HG02943 (cell line): ENCODE data around the gene GPR161.

Source experiments
- ATAC-seq: cut with Tn5 transposase; IDR thresholded peaks from one replicate; pipeline ENCODE4 v1.9.1; 2021; ENCODE audit warnings: mild to moderate bottlenecking, low read depth, moderate library complexity; ENCODE audit not compliant: unreplicated experiment

Gene GPR161

DNA sequence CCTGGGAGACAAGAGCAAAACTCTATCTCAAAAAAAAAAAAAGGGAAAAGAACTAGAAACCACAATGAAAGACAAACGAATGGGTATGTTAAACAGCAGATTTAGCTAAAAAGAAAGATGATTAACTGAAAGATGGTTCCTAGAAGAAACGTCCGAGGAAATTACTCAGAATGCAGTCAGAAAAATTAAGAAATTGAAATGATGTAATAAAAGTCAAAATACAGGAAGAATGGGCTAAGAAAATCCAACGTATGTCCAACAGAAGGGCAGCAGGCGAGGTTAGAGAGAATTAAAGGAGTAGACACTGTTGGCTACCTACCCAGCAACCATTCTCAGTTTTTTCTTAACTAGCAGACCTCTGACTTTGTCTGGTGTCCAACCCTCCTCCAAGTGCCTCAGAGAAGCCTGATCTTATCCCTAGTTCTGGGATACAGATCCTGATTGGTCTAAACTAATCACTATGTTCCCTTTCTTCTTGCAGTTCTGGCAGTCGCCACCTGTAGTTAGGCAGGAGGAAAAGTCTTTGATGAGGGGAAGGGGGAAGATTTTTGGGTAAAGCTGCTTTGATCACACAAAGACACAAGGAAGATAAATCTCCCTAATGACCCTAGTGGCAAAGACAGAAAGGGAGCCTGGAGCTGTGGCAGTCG, 25.7 kb downstream of the GPR161 start:
- no peak for ATAC-seq

DNA sequence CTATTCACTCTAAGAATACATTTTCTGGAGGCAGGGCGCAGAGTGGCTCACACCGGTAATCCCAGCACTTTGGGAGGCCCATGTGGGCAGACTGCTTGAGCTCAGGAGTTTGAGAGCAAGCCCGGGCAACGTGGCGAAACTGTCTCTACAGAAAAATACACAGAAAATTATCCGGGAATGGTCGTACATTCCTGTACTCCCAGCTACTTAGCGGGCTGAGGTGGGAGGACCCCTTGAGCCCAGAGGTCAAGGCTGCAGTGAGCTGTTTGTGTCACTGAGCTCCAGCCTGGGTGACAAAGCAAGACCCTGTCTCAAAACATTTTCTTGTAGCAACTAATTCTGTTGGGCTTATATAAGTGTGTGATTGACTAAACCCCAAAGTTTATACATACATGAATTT, 30.5 kb downstream of the GPR161 start:
- ATAC-seq: no peak

DNA sequence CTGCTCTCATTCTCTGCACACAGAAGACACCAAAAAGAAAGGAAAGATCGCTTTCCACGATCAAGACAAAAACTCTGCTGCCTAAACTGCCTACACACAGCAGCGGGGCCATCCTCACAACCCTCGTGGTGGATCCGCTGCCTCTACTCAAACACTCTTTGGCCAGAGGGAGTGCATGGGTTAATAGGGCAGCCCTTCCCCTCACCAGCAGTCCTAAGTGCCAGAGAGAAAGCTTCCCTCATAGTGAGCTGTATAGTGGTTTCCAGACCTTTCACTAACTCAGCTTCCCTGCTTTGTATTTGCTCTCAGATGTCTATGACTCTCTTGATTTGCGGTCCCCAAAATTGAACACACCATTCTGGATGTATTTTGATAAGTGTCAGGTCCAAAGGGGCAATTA, 30.9 kb downstream of the GPR161 start:
- no peak for ATAC-seq

DNA sequence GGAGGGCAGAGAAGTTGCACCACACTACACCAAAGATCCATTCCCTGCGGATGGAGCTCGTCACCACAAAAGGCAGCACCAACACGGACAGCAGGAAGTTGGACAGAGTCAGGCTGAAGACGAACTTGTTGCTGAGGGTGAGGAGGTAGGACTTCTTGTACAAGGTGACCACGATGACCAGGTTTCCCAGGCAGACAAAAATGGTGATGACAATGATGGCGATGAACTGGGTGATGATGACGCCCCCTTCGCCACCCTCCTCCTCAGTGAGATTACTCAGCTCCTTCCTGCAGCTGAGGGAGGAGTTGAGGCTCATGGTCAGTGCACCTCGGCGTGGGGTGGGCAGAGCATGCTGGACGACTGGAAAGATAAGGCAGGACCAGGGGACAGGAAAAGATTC, 32.2 kb downstream of the GPR161 start:
- no peak for ATAC-seq

DNA sequence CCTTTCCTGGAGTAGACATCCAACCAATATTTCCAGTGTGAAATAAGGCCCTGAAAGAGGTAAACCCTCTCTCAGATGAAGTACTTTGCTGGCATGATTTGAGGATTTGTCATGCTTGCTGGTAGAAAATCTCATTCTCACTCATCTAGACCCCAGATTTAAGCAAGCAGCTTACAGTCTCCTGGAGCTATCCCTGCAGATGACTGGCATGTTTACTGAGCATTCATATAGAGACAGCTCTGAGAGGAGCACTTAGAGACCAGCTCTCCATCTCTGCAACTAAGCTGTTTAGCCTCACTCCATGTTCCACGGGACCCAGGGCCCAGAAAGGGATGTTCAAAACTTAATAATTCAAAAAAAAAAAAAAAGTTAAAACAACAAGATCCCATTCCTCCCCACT, 34.2 kb downstream of the GPR161 start:
- no peak for ATAC-seq

DNA sequence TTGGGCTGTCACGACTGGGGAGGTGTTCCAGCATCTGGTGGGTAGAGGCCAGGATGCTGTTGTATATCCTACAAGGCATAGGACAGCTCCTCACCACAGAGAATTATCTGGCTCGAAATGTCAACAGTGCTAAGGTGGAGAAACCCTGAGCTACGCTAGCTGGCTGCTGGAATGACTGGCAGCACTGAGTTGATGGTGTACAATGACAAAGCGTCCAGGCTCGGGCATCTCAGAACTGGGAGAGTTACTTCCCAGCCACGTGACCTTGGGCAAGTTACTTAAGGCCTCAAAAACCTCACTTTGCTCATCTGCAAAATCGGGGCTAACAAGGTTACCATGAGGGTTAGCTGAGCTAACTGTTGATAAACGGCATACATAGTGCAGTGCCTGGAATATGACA, 35.4 kb downstream of the GPR161 start:
- ATAC-seq: no peak

DNA sequence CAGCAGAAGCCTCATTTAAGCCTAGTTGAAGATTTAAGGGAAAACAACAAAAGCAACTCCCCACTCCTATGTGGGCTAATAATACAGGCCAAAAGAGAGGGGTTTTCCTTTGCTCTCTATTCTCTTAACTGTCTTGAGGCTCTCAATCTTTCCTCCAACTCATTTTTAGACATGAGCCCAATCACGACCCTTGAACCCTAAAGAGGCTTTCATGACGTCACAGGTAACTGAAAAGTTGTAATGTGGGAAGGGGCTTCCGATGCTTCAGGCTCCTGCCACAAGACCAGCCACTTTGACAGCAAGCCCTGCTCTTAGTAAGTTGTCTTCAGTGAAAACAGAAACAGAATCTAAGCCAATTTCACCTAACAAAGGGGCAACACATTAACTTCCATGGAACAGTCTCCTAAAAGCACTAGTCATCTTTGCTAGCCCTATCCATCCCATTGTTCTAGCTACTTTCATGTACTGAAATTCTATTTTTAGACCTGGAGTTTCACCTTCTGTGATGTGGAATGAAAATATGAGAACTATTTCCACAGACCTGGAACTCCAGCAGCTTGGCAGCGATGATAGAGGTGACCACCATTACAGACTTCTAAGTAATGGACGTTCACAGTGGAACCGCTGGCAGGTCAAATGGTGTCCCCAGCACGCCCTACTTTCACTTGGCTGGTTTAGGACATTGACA, 36.3 kb downstream of the GPR161 start:
- ATAC-seq: no peak

DNA sequence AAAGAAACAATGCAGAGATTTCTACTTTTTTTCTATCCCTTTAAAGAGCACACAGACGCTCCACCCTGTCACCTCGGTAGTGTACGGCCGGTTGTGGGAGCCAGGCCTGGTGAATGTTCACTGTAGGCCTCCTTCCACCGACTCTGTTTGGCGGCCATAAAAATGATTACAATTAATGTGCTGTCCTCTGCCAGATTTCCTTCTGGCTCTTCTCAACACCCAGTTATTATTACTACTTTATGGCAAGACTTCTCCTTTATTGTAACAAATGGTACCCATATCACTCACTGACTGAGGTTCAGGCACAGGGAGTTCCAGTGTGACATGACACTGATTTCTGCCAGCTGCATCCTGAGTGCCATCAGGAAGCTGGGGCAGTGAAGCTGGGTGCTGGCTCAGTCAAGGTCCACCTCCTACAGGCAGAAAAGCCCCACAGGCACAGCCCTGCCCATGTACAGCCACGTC, 37.4 kb downstream of the GPR161 start:
- ATAC-seq: no peak

DNA sequence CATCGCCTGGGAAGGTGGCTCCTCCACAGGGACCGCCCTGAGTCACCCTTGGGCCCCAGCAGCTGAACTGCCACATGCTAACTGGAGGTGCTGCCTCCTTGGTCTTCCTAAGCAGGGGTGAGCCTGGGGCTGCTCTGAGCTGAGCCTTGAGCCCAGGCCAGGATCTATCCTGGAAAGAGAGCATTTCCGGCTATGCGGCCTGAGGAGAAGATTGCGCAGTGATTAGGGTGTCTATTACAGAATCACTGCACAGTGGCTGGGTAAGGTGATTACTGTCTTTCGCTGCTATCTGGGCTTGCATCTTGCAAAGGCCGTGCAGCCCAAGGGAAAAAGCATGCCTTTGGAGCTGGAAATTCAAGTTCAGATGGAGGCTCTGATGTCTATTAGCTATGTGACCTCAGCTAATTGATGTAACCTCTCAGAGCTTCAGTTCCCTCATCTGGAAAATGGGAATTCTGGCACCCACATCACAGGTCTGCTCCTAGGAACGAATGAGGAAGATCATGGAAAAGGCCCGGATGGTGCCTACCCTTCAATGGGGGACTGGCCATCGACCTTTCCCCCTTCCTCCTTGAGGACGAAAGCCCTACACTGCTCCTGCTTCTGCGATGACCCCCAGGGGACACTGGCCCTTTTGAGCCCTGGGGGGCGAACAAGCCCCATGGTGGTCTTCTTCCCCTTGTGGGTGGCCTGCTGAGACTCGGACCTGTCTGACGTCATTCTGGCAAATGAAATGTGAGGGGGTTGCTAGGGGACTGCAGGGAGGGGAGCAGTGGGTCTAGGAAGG, 38.0 kb downstream of the GPR161 start:
- ATAC-seq: no peak

DNA sequence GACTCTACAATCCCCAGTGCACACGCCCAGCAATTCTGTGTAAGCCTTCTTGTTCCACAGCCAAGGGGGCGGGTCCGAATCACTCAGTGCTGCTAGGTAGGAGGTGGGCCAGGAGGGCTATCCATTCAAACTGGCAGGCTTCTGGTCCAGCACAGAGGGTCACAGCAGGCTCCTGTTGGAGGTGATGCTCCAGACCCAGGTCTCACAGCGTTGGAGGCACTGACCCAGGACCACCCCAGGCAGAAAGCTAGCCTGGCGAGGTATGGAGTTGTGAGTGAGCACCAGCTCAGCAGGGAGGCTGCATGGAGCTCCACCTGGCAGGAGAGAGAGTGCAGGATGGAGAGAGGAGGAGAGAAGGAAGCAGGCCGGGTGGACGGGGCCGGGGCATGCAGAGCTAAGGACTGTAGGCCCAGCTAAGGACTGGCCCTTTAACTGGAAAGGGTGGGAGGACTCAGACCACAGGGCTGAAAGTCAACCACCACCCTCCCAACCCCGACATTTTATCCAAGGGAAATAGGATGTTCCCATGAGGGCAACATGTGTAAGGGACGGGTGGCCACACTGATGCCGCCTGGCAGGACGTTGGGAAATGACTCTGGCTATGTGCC, 38.7 kb downstream of the GPR161 start:
- ATAC-seq: no peak

DNA sequence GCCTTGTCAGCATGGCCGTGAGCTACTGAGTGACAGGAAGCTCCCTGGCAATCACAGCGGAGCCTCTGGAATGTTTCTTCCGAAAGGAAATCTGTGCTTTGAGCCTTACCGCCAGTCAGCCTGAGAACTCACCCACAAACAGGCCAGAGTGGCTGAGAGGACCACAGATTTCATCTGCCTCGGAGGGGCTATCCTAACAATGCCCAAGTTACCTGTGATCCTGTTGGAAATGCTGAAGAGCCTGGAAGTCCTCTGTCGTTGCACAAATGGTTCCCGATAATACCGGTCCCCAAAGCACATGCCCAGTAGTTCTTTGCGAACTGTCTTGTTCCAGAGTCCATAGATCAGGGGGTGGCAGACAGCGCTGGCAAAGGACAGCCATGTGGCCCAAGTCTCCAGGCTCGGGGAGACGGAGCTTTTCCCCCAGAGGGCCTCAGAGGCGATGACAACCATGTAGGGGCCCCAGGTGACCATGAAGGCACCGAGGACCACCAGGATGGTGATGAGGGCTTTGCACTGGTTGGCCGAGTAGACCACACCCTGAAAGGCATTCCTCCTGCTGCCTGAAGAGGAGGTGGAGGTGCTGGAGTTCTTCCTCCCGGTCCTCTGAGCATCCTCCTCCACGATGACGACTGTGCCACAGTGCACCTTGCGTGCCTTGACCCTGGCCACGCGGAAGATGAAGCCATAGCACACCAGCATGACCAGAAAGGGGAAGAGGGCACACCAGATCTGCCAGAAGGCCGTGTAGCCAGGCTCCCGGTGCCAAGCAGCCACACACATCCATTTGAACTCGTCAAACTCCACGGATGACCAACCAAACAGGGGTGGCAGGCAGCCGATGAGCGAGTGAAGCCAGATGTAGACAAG, 40.2 kb downstream of the GPR161 start:
- no peak for ATAC-seq

DNA sequence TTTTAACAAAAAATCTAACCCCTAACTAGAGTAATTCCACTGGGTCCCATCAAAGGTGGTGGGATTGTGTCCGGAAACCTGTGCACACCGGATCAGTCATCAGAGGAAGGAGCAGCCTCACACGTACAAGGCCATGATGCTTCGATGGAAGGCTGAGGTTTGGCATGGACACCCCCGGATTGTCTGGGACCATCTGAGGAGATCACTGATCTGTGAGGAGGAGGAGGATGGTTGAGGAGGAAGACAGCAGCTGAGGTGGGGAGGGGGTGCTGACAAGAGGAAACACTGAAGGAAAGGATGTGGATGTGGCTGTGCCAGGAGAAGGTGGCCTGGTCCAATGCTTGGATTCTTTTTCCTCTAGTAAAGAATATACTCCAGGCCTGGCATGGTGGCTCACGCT, 41.3 kb downstream of the GPR161 start:
- ATAC-seq: no peak

DNA sequence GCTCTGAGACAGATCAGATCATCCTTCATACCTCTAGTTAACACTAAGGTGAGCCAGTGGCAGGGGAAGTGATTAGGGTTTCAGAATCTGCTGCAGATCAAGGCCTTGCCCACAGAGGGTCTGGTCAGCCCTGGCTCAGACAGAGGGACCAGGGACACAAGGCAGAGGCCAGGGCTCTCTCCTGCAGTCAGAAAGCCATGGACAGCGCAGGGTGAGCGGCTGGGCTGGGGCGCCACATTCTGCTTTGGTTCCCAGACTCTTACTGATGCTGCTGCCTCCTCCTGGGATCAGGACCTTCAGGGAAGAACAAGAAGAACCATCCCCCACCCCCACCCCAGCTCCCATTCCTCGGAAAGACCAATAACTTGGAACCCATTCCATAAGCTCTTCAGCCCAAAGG, 43.1 kb downstream of the GPR161 start:
- no peak for ATAC-seq

DNA sequence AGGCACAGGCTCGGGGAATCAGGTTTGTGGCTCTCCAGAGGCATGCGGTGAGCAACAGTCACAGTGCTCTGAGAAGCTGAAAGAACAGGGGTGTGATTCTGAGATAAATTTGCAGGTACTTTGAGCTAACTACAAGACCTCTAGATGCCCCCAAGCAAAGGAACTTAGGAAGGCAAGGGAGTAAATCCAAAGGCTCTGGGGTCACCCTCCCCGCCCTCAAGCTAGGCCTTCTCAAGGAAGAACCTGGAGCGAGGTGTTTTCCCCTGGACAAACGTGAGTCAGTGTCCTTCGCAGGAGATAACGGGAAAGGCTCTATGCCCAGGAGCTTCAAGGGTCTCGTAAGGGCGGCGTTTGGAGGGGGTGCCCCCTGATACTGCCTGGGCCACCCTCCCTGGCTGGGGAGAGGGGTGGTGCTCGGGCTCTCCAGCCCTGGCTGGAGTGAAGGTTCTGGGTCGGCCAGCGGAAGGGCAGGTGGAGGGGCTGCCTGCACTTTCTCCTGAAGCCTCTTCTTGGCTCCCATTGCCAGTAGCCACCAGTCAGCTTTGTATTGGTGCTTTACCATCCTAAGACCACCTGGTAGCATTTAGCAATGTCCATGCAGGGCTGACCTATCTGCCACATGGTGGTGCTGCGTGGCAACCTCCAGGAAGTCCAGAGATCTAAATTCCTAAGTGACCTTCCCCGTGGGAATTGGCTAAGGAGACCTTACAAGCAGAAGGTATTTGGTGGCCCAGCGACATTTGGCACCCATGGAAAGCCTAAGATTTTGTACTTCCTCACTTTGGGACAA, 44.0 kb downstream of the GPR161 start:
- no peak for ATAC-seq

DNA sequence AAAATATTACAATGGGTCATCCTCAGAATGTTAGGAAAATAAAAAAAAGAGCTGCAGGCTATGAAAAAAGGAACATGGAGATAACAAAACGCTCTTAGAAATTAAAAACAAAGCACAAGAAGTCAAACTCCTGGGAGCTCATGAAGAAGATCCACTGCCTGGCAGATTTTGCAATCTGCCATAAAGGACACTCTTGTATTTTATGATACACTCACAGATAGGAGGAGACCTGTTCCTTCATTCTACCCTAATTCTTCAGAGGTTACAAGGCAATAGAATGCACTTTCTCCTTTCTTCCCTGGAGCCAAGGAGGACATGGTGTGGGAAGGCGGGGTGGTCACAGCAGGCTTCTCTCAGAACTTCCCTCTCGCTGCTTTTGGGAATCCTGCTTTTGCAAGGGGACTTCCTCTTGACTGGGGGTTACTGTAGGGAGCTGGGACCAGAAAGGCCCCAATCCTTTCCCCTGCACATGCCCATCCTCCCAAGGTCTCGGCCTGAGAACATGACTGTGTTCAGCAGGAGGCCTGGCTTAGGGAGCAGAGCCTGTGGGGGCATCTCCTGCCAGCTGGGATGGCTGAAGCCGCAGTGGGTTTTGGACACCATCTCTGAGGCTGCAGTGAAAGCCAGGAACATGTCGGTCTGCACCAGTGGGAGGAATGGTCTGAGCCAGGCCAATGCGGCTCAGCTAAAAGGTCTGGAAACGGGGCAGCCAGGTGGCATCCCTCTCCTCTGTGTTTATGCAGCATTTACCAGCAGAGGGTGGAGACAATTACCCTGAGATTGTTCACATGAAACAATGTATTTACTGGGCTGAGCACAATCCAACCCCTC, 44.8 kb downstream of the GPR161 start:
- ATAC-seq: no peak

DNA sequence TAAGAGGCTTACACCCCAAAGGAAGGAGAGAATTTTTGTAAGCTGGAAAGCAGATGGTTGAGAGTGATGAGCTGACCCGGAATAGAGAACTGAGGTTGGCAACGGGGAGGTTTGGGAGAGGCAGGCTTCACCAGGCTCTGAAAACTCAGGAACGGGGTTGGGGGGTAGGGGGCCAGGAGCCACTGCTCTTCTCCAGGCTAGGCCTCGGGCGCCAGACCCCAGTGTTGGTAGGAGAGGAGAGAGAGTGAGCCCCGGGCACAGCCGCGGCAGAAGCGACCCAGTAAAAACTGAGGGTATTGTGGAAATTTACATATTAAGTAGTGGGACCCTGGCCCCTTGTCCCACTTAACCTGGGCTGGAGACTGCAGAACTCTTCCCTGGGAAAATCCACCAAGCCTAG, 45.7 kb downstream of the GPR161 start:
- ATAC-seq: no peak

DNA sequence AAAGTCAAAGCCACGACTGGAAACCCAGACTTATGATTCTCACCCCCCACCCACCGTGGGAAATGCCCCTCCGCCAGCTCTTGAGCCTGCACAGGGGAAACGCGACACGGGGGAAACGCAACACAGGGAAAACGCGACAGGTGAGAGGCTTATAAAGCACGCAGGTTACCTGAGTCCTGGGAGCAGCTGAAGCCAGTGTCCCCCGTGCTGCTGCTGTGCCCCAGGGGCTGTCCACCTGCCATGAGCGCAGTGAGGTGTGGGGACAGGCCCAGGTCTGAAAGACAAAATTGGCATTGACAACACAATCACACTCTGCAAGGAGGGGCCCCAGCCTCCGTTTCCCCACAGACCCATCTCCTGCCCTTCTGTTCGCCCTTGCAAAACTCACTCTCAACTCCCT, 46.3 kb downstream of the GPR161 start:
- ATAC-seq: no peak

DNA sequence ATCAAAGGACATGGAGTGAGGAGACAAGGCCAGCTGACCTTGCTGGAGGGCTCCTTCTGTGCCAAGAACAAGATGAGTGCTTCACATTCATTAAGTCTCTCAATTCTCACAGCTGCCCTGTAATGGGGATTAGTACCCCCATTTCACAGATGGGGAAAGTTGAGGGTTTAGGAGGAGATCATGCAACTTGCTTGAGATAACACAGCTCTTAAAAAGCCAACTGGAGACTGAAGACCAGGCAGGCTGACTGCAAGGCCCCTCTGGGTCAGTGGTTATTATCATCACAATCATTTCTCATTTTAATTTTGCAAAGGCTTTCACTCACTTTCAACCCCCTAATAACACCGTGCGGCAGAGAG, 46.8 kb downstream of the GPR161 start:
- ATAC-seq: no peak
